HepG2 (cell line): ENCODE data around the gene THAP9. TPM values are rescaled to one million over a fixed set of nuclear protein-coding genes. Genes with fewer than 3 reads are reported as not detected.

Experiments used
- AHR ChIP-seq: IDR thresholded peaks from 2 replicates; pipeline ENCODE4 v1.6.1; 2018; ENCODE audit warnings: missing genetic modification reagents, missing compliant biosample characterization
- ARNT2 ChIP-seq: sonication (generic); formaldehyde crosslinking; IDR thresholded peaks from 2 replicates; pipeline ENCODE4 v1.8.0; 2022; ENCODE audit warnings: mild to moderate bottlenecking, low read depth, missing genetic modification reagents, moderate library complexity
- CBX1 ChIP-seq: IDR thresholded peaks from one replicate; pipeline ENCODE4 v1.6.1; 2016; ENCODE audit warnings: antibody characterized with exemption, low read depth
- DNMT3B ChIP-seq: conservative IDR thresholded peaks from 2 replicates; pipeline ENCODE4 v1.6.1; 2016; ENCODE audit warnings: missing biosample characterization, control low read depth
- DR1 ChIP-seq: sonication (generic); formaldehyde crosslinking; IDR thresholded peaks from 2 replicates; pipeline ENCODE4 v1.8.0; 2021; ENCODE audit warnings: mild to moderate bottlenecking, missing genetic modification reagents, inconsistent platforms
- ESRRA ChIP-seq: sonication (generic); formaldehyde crosslinking; IDR thresholded peaks from 2 replicates; pipeline ENCODE4 v1.5.1; 2020; ENCODE audit warnings: mild to moderate bottlenecking, low read depth, missing genetic modification reagents
- FOXJ3 ChIP-seq: sonication (generic); formaldehyde crosslinking; IDR thresholded peaks from 2 replicates; pipeline ENCODE4 v1.4.0; 2020; ENCODE audit warnings: missing genetic modification reagents, mild to moderate bottlenecking, borderline replicate concordance
- GATA4 ChIP-seq: sonication (generic); IDR thresholded peaks from 2 replicates; pipeline ENCODE4 v1.6.1; 2016; ENCODE audit warnings: antibody characterized with exemption, low read depth, borderline replicate concordance
- HCFC1 ChIP-seq: fragments of 150-350 bp; IDR thresholded peaks from 2 replicates; pipeline ENCODE4 v1.6.1; 2014; ENCODE audit warnings: low read depth, low read length
- HOXA9 ChIP-seq: sonication (generic); formaldehyde crosslinking; IDR thresholded peaks from 2 replicates; pipeline ENCODE4 v1.8.1; 2022; ENCODE audit warnings: missing genetic modification reagents, mild to moderate bottlenecking, moderate library complexity, borderline replicate concordance
- KAT8 ChIP-seq: IDR thresholded peaks from 2 replicates; pipeline ENCODE4 v1.6.1; 2016; ENCODE audit warnings: missing genetic modification reagents, missing compliant biosample characterization
- NFATC3 ChIP-seq: sonication (generic); formaldehyde crosslinking; IDR thresholded peaks from 2 replicates; pipeline ENCODE4 v1.5.1; 2020; ENCODE audit warnings: mild to moderate bottlenecking, missing genetic modification reagents
- PBX2 ChIP-seq: IDR thresholded peaks from 2 replicates; pipeline ENCODE4 v1.6.1; 2016; ENCODE audit warnings: control low read depth
- PCBP1 ChIP-seq: fragments of 200-400 bp; formaldehyde crosslinking; IDR thresholded peaks from 2 replicates; pipeline ENCODE4 v1.6.1; 2017; ENCODE audit warnings: mild to moderate bottlenecking, low read depth, low read length, borderline replicate concordance
- SP2 ChIP-seq: sonication (generic); formaldehyde crosslinking; IDR thresholded peaks from 2 replicates; pipeline ENCODE4 v1.5.1; 2020; ENCODE audit warnings: mild to moderate bottlenecking, missing genetic modification reagents
- U2AF1 ChIP-seq: fragments of 200-400 bp; formaldehyde crosslinking; optimal IDR thresholded peaks from 2 replicates; pipeline ENCODE3; 2017; ENCODE audit warnings: mild to moderate bottlenecking, low read depth, low read length
- USF2 ChIP-seq, 2 experiments: sonication (generic) in 1 of 2; formaldehyde crosslinking in 1 of 2; IDR thresholded peaks; 2 replicates each; pipeline versions ENCODE4 v1.5.1 to v1.6.1; 2011 to 2020; ENCODE audit warnings: borderline replicate concordance in 1 of 2, low read depth in 1 of 2, low read length in 1 of 2, mild to moderate bottlenecking in 1 of 2, missing genetic modification reagents in 1 of 2, moderate library complexity in 1 of 2
- YY1 ChIP-seq: IDR thresholded peaks from 2 replicates; pipeline ENCODE4 v1.6.1; 2011; ENCODE audit warnings: low read length, low read depth, moderate library complexity, mild to moderate bottlenecking; ENCODE audit not compliant: insufficient read depth, insufficient replicate concordance
- ZBTB20 ChIP-seq: sonication (generic); formaldehyde crosslinking; IDR thresholded peaks from 2 replicates; pipeline ENCODE4 v1.8.1; 2023; ENCODE audit warnings: missing genetic modification reagents, low read depth, mild to moderate bottlenecking, borderline replicate concordance
- ZBTB7B ChIP-seq: sonication (generic); formaldehyde crosslinking; IDR thresholded peaks from 2 replicates; pipeline ENCODE4 v1.4.0; 2020; ENCODE audit warnings: missing genetic modification reagents
- ZEB1 ChIP-seq: IDR thresholded peaks from 2 replicates; pipeline ENCODE4 v1.6.1; 2012; ENCODE audit warnings: mild to moderate bottlenecking, low read depth, inconsistent platforms; ENCODE audit not compliant: insufficient replicate concordance
- ZNF678 ChIP-seq: sonication (generic); formaldehyde crosslinking; IDR thresholded peaks from 2 replicates; pipeline ENCODE4 v1.4.0; 2020; ENCODE audit warnings: mild to moderate bottlenecking, missing genetic modification reagents
- ZNF790 ChIP-seq: sonication (generic); formaldehyde crosslinking; IDR thresholded peaks from 2 replicates; pipeline ENCODE4 v1.8.0; 2022; ENCODE audit warnings: missing genetic modification reagents, mild to moderate bottlenecking, borderline replicate concordance
- polyA plus RNA-seq, 8 experiments: library from polyadenylated mRNA; depleted of rRNA in 3 of 8; stranded (reverse) in 7 of 8; unstranded in 1 of 8; fragments of >200 nt; fragmentation: Illumina TruSeq in 4 of 8; extraction: Trizol in 4 of 8; gene quantifications; 2 replicates each; pipeline versions ENCODE4 v1.2.1 to v1.2.3, GENCODE V29; 2011 to 2016; ENCODE audit warnings: low read depth in 4 of 8, missing spikeins in 1 of 8, mixed read lengths in 1 of 8; ENCODE audit not compliant: insufficient read depth in 1 of 8
- total RNA-seq, 5 experiments: library from RNA; depleted of rRNA; stranded (reverse); fragments of >200 nt; fragmentation: Illumina TruSeq; extraction: Trizol; gene quantifications; 2 replicates each; pipeline ENCODE4 v1.2.3, GENCODE V29; 2016; ENCODE audit warnings: low read depth in 1 of 5
- TF ChIP-seq, protein P1 (sequence below): IDR thresholded peaks from 2 replicates; pipeline ENCODE4 v1.6.1; 2012; ENCODE audit warnings: inconsistent platforms
- TF ChIP-seq, protein P2 (sequence below): sonication (generic); formaldehyde crosslinking; conservative IDR thresholded peaks from 2 replicates; pipeline ENCODE4 v1.4.0; 2020; ENCODE audit warnings: missing genetic modification reagents

The THAP9 gene
- total and polyA plus RNA-seq, 2 of the 13 experiments (the other 11 are each of a cell fraction or from before 2014, with no cell fraction given), result 6.0 to 7.2 TPM

DNA sequence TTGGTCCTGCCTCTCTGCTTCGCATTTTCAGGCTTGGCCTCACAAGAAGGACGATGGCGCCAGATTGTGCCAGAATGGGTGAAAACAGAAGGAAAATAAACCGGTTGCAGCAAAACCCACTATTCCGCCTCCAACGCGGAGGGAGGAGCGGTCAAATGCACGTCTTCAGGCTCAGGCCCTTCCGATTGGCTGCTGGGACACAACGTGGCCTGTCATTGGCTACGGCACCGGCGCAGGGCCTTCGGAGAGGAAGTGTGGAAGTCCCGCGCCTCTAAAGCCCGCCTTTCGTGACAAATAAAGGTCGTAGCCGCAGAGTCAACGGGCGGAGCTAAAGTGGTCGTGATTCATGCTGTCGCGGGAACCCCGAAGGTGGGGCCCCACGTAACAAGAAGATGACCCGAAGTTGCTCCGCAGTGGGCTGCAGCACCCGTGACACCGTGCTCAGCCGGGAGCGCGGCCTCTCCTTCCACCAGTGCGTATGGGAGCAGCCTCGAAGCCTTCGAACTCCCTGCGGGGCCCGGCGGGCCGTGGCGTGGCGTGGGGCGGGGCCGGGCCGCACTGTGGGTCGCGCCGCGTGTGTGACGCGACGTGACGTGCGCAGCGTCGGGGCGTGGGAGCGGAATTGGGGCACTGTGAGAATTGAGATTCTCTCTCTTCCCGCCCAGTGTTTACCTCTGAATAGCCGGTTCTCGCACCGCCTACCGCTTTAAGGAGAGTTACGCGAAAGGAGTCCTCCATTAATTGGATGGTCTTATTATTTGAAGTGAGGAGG lies at the start of gene THAP9 (continued):
- peak; percentile 45; the same call in 1 of the 2 replicates for TF ChIP-seq DNMT3B (CRISPR knock-in tag)
- TF ChIP-seq ARNT2 (CRISPR knock-in tag), result peak; percentile 73
- TF ChIP-seq ZEB1, result no peak
- no peak for TF ChIP-seq ZNF678
- TF ChIP-seq, protein P1, sequence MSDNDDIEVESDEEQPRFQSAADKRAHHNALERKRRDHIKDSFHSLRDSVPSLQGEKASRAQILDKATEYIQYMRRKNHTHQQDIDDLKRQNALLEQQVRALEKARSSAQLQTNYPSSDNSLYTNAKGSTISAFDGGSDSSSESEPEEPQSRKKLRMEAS, result peak; percentile 86
- TF ChIP-seq GATA4, result 0 out of 2 replicates have a peak, but pooled peaks have one; percentile 16
- TF ChIP-seq FOXJ3 (CRISPR knock-in tag), result peak; percentile 64; the same call in 1 of the 2 replicates
- TF ChIP-seq ZNF790 (CRISPR knock-in tag), result no peak
- no peak for TF ChIP-seq U2AF1
- TF ChIP-seq, protein P2, sequence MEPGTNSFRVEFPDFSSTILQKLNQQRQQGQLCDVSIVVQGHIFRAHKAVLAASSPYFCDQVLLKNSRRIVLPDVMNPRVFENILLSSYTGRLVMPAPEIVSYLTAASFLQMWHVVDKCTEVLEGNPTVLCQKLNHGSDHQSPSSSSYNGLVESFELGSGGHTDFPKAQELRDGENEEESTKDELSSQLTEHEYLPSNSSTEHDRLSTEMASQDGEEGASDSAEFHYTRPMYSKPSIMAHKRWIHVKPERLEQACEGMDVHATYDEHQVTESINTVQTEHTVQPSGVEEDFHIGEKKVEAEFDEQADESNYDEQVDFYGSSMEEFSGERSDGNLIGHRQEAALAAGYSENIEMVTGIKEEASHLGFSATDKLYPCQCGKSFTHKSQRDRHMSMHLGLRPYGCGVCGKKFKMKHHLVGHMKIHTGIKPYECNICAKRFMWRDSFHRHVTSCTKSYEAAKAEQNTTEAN (CRISPR knock-in tag), result peak; percentile 67
- no peak for TF ChIP-seq ZBTB20
- no peak; the same call in 1 of the 2 replicates for TF ChIP-seq ZBTB7B
- TF ChIP-seq ESRRA (CRISPR knock-in tag), result no peak
- no peak for TF ChIP-seq PCBP1
- peak; percentile 58; the same call in 1 of the 2 replicates for TF ChIP-seq KAT8 (CRISPR knock-in tag)
- peak; percentile 94 for TF ChIP-seq SP2
- peak; percentile 66 for TF ChIP-seq CBX1
- TF ChIP-seq PBX2 (CRISPR knock-in tag), result 0 out of 2 replicates have a peak, but pooled peaks have one; percentile 46
- 0 out of 2 replicates have a peak, but pooled peaks have one; percentile 5 for TF ChIP-seq HCFC1
- TF ChIP-seq NFATC3, result no peak
- peak; percentile 29 for TF ChIP-seq YY1
- TF ChIP-seq AHR, result peak; percentile 27; the same call in 1 of the 2 replicates
- TF ChIP-seq HOXA9 (CRISPR knock-in tag), result peak; percentile 70; the same call in 1 of the 2 replicates
- TF ChIP-seq DR1 (CRISPR knock-in tag), result peak; percentile 74; the same call in 1 of the 2 replicates
- no peak for TF ChIP-seq USF2 (IDR thresholded peaks at IDR 0.05; ENCODE audit: low read depth, low read length)
- no peak for TF ChIP-seq USF2 (CRISPR knock-in tag; IDR thresholded peaks at IDR 0.05; ENCODE audit: borderline replicate concordance)
